ENCODE results near the gene MYLK2.
A peak's percentile ranks its signal among the peaks of the same experiment; 100 is the strongest.

The MYLK2 gene

DNA sequence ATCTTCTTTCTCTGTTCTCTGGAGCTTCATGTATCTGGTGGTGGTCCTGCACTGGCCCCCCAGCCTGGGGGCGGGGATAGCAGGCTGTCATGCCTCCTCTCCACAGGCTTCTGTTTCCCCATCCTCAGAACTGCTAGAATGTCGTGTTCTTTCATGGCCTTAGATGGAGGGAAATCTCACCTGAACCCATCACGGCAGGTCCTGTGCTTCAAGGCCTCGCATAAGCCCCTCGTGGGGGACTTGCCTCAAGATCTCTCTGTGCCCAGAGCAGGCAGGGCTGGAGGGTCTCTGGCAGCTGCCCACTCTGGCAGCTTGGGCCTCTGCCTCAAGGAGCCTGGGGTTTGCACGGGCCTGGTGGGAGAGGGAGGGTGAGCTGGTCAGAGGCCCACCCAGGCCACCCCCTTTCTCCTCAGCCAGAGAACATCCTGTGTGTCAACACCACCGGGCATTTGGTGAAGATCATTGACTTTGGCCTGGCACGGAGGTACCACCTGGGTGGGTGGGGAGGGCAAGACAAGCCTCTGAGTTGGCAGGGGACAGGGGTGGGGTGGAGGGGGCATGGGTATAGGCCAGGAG, 11.3 kb downstream of the MYLK2 start:
- Mint-ChIP-seq H3K36me3 (ENCODE audit: low read depth) (no peaks in the 10 kb centered on the region), H3K27ac (peak overlapping the region in 2 of 3 experiments; percentile 73 to 78), H3K4me1 (peaks cover 26% of the 10 kb centered on the region), H3K4me3 (no peak overlapping the region), H3K27me3 (ENCODE audit: low read depth) (no peaks in the 10 kb centered on the region), H3K9me3 (no peaks in the 10 kb centered on the region)
- TF ChIP-seq, protein P1, sequence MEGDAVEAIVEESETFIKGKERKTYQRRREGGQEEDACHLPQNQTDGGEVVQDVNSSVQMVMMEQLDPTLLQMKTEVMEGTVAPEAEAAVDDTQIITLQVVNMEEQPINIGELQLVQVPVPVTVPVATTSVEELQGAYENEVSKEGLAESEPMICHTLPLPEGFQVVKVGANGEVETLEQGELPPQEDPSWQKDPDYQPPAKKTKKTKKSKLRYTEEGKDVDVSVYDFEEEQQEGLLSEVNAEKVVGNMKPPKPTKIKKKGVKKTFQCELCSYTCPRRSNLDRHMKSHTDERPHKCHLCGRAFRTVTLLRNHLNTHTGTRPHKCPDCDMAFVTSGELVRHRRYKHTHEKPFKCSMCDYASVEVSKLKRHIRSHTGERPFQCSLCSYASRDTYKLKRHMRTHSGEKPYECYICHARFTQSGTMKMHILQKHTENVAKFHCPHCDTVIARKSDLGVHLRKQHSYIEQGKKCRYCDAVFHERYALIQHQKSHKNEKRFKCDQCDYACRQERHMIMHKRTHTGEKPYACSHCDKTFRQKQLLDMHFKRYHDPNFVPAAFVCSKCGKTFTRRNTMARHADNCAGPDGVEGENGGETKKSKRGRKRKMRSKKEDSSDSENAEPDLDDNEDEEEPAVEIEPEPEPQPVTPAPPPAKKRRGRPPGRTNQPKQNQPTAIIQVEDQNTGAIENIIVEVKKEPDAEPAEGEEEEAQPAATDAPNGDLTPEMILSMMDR (IDR thresholded peaks at IDR 0.05; ENCODE audit: unreplicated experiment in 3 of 3), result no peak

DNA sequence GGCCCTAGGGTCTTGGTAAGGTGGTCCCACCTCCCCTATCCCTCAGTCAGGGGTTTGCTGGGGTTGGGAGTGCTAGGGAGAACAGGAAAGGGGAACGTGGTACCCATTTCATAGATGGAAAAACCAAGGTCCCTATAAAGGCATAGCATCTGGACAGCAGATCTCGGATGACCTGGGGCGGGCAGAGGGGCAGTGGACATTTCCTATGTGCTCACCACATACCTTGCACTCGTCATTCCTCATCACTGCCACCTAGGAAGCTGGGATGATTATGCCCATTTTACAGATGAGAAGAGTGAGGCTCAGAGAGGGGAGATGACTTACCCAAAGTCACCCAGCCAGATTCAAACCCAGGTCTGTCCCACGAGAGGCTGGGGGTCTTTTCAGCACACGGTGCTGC, 12.1 kb downstream of the MYLK2 start:
- Mint-ChIP-seq H3K27me3 (ENCODE audit: low read depth) (no peaks in the 10 kb centered on the region), H3K27ac (peak overlapping the region in 1 of 3 experiments; percentile 33), H3K9me3 (no peaks in the 10 kb centered on the region), H3K4me1 (peaks cover 31% of the 10 kb centered on the region), H3K4me3 (no peak overlapping the region), H3K36me3 (ENCODE audit: low read depth) (no peaks in the 10 kb centered on the region)
- TF ChIP-seq, protein P1 (IDR thresholded peaks at IDR 0.05; ENCODE audit: unreplicated experiment in 3 of 3), result no peak

DNA sequence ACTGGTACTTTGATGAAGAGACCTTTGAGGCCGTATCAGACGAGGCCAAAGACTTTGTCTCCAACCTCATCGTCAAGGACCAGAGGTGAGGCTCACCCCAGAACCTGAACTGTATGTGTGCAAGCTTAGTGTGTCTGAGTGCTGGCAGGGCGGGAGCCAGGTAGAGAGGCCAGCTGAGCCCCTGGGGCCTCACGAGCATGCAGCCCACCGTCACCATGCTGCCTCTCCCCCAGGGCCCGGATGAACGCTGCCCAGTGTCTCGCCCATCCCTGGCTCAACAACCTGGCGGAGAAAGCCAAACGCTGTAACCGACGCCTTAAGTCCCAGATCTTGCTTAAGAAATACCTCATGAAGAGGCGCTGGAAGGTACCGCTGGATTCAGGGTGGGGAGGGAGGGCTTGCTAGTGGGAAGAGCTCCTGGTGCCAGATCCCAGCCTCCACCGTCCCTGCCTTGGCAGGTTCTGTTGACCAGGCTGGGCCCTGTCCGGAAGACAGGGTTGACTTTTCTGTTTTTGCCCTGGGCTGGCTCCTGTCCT, 12.7 kb downstream of the MYLK2 start:
- no peaks in the 10 kb centered on the region for H3K9me3 Mint-ChIP-seq
- H3K27ac Mint-ChIP-seq, result peak overlapping the region in 2 of 3 experiments; percentile 33 to 59
- no peaks in the 10 kb centered on the region for H3K36me3 Mint-ChIP-seq (ENCODE audit: low read depth)
- no peaks in the 10 kb centered on the region for H3K27me3 Mint-ChIP-seq (ENCODE audit: low read depth)
- H3K4me1 Mint-ChIP-seq, result peaks cover 33% of the 10 kb centered on the region
- TF ChIP-seq, protein P1 (IDR thresholded peaks at IDR 0.05; ENCODE audit: unreplicated experiment in 3 of 3), result no peak
- no peak overlapping the region for H3K4me3 Mint-ChIP-seq

DNA sequence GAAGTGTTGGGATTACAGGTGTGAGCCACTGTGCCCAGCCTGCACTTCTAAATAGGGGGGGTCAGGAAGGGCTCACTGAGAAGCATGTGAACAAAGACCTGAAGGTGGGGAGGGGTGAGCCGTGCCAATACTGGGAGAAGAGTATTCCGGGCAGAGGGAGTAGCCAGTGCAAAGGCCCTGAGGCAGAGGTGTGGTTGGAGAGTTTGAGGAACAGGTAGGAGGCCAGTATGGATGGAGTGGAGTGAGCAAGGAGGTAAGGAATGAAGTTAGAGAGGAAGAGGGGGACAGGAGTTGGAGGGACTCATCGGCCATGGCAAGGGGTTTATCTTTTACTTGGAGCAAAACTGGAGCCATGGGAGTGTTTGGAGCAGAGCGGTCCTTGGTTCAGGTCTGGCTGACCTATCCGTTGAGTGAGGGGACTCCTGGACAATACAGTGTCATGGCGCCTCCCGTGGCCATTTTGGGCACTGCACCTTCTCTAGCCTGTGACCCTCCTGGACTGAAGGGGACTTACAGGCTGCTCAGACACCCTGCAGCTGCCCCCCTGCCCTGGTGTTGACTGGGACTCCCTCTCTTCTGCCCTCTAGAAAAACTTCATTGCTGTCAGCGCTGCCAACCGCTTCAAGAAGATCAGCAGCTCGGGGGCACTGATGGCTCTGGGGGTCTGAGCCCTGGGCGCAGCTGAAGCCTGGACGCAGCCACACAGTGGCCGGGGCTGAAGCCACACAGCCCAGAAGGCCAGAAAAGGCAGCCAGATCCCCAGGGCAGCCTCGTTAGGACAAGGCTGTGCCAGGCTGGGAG, 14.2 kb downstream of the MYLK2 start:
- H3K4me1 Mint-ChIP-seq, result peaks cover 33% of the 10 kb centered on the region
- TF ChIP-seq, protein P1 (IDR thresholded peaks at IDR 0.05; ENCODE audit: unreplicated experiment in 3 of 3), result peak; percentile 82 to 92 (median 90)
- peak overlapping the region in 2 of 3 experiments; percentile 78 to 89 for H3K27ac Mint-ChIP-seq
- H3K36me3 Mint-ChIP-seq (ENCODE audit: low read depth), result no peaks in the 10 kb centered on the region
- no peaks in the 10 kb centered on the region for H3K9me3 Mint-ChIP-seq
- H3K27me3 Mint-ChIP-seq (ENCODE audit: low read depth), result no peaks in the 10 kb centered on the region
- H3K4me3 Mint-ChIP-seq, result no peak overlapping the region

DNA sequence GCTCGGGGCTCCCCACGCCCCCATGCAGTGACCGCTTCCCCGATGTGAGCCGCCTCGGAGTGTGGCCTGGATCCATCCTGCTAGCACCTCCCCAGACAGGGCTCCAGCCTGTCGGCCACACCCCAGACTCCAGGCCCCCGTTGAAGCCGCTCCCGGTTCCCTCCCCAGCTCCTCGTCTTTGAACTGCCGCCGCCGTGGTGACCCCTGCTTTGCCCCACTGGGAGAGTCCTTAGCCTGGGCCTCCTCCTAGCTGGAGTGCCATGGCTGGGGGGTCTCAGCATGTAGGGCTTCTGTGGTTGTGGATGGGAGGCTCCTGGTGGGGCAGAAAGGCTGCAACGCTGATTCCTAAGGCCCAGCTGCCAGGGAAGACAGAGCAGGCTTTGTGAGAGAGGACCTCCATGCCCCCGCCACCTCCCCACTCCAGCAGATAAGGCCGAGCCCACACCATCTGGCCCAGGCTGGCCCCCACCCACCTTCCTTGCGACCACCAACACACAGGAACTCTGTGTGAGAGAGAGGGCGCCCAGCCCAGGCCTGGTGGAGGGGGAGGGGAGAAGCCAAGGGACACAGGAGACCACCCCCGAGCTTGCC, 14.9 kb downstream of the MYLK2 start:
- Mint-ChIP-seq H3K27ac (peak overlapping the region in 2 of 3 experiments; percentile 78 to 89), H3K27me3 (ENCODE audit: low read depth) (no peaks in the 10 kb centered on the region), H3K4me3 (no peak overlapping the region), H3K4me1 (peaks cover 33% of the 10 kb centered on the region), H3K9me3 (no peaks in the 10 kb centered on the region), H3K36me3 (ENCODE audit: low read depth) (no peaks in the 10 kb centered on the region)
- TF ChIP-seq, protein P1 (IDR thresholded peaks at IDR 0.05; ENCODE audit: unreplicated experiment in 3 of 3), result no peak

Measured in nephron (organoid).